Stomach (tissue), 9 donors: ENCODE results near the gene RC3H2. TPM values are rescaled to one million over a fixed set of nuclear protein-coding genes. Genes with fewer than 3 reads are reported as not detected.
A peak's percentile ranks its signal among the peaks of the same experiment; 100 is the strongest.

Experiments used
- DNase-seq, 2 donors: peaks; one replicate each; pipeline versions ENCODE4 v3.0.0 to v3.0.0-alpha.2; 2013 to 2019
- H3K27ac ChIP-seq, 5 donors: fragments of 200-600 bp in 4 of 5; sonication (generic) in 4 of 5; one replicate each; pipeline ENCODE4 v1.5.1; 2013 to 2019; ENCODE audit warnings: mild to moderate bottlenecking in 1 of 5, moderate library complexity in 1 of 5
- H3K27me3 ChIP-seq, 3 donors: fragments of 200-600 bp; sonication (generic); one replicate each; pipeline ENCODE4 v1.5.1; 2017 to 2019; ENCODE audit warnings: mixed run types in 1 of 3
- H3K36me3 ChIP-seq, 4 donors: fragments of 200-600 bp; sonication (generic); 1 replicate in 3 of 4; 2 replicates in 1 of 4; pipeline ENCODE4 v1.5.1; 2016 to 2019
- H3K4me1 ChIP-seq, 4 donors: fragments of 200-600 bp; sonication (generic); one replicate each; pipeline ENCODE4 v1.5.1; 2016 to 2019
- H3K4me3 ChIP-seq, 4 donors: fragments of 200-600 bp; sonication (generic) in 3 of 4; one replicate each; pipeline ENCODE4 v1.5.1; 2016 to 2019; ENCODE audit warnings: mild to moderate bottlenecking in 1 of 4
- H3K9me3 ChIP-seq, 4 donors: fragments of 200-600 bp; sonication (generic); one replicate each; pipeline ENCODE4 v1.5.1; 2016 to 2019
- CTCF ChIP-seq, 7 experiments: fragments of 450-650 bp in 4 of 7; fragments of 200-600 bp in 3 of 7; sonication (generic) in 3 of 7; IDR thresholded peaks; one replicate each; pipeline ENCODE4 v1.5.1; 2016 to 2019; ENCODE audit warnings: antibody characterized with exemption in 7 of 7, control low read depth in 2 of 7, mild to moderate bottlenecking in 1 of 7
- EP300 ChIP-seq: sonication (generic); formaldehyde crosslinking; IDR thresholded peaks from one replicate; pipeline ENCODE4 v1.6.1; 2017; ENCODE audit warnings: antibody characterized with exemption
- POLR2A ChIP-seq, 4 donors: fragments of 450-650 bp; IDR thresholded peaks; one replicate each; pipeline ENCODE4 v1.6.1; 2016; ENCODE audit warnings: antibody characterized with exemption in 4 of 4, control low read depth in 2 of 4, mild to moderate bottlenecking in 1 of 4, moderate library complexity in 1 of 4
- POLR2AphosphoS5 ChIP-seq, 3 donors: sonication (generic); formaldehyde crosslinking; IDR thresholded peaks; one replicate each; pipeline ENCODE4 v1.6.1; 2016; ENCODE audit warnings: antibody characterized with exemption in 3 of 3
- WGBS, 5 donors: extraction: QIAGEN DNeasy Blood & Tissue Kit in 3 of 5; methylation state at CpG; one replicate each; pipeline versions ENCODE4 v1.1.5 to v1.1.7; 2013 to 2018; 5-methylcytosine and 5-hydroxymethylcytosine counted together
- intact Hi-C: fragments of 100-400 bp; cut with DNase I; formaldehyde crosslinking; loops from one replicate; pipeline ENCODE4 v1.15.1; 2023; ENCODE audit warnings: low total_unique reads
- polyA plus RNA-seq, 3 donors: library from polyadenylated mRNA; stranded (reverse); fragments of 200-250 nt; gene quantifications; one replicate each; pipeline ENCODE4 v1.2.3, GENCODE V29; 2013
- total RNA-seq, 5 donors: library from RNA; depleted of rRNA; stranded (reverse); fragments of >200 nt; gene quantifications; one replicate each; pipeline versions ENCODE4 v1.1.0 to v1.2.3, GENCODE V29; 2014 to 2016
- donor health status: healthy with polysubstance abuse.
- donor health status: Bipolar disorder and iron deficiency.
- donor health status: healthy.

RC3H2 gene
- total and polyA plus RNA-seq, 8 donors: 5.8 to 66.3 (median 22.3) TPM

- H3K9me3 ChIP-seq: no peaks in the 10 kb centered on the region
- DNase-seq: no peak
- H3K27me3 ChIP-seq: no peaks in the 10 kb centered on the region
- intact Hi-C loops: no loop called here
- no peak overlapping the region for H3K27ac ChIP-seq
- H3K4me3 ChIP-seq: no peak overlapping the region
- no peaks in the 10 kb centered on the region for H3K36me3 ChIP-seq
- 77 to 86% (median 85%) methylated on average over 3 of the region's 3 CpGs for WGBS, 5 donors
- peaks cover 27 to 97% (median 60%) of the 10 kb centered on the region in 4 donors for H3K4me1 ChIP-seq
- TF ChIP-seq POLR2AphosphoS5 (IDR thresholded peaks at IDR 0.05): no peak
- TF ChIP-seq EP300: no peak
- no peak for TF ChIP-seq POLR2A (IDR thresholded peaks at IDR 0.05)
- no peak for TF ChIP-seq CTCF (IDR thresholded peaks at IDR 0.05)
These were observed 45.1 kb upstream of the RC3H2 start for GRCh38 chr9:122950263-122950662.

- peaks cover 31 to 97% (median 60%) of the 10 kb centered on the region in 4 donors for H3K4me1 ChIP-seq
- intact Hi-C loops: no loop called here
- H3K27ac ChIP-seq: no peak overlapping the region
- 75 to 96% (median 82%) methylated on average over 1 of the region's 1 CpG for WGBS, 5 donors
- no peak for TF ChIP-seq EP300
- no peak for TF ChIP-seq POLR2AphosphoS5 (IDR thresholded peaks at IDR 0.05)
- no peak for TF ChIP-seq POLR2A (IDR thresholded peaks at IDR 0.05)
- TF ChIP-seq CTCF (IDR thresholded peaks at IDR 0.05): no peak
- H3K27me3 ChIP-seq: no peaks in the 10 kb centered on the region
- H3K9me3 ChIP-seq: no peaks in the 10 kb centered on the region
- no peak overlapping the region for H3K4me3 ChIP-seq
- peak in 1 of 2 donors; percentile 55 for DNase-seq
- no peaks in the 10 kb centered on the region for H3K36me3 ChIP-seq
These were observed 44.5 kb upstream of the RC3H2 start for GRCh38 chr9:122949696-122950095.

- H3K27ac ChIP-seq: peak overlapping the region in 3 of 5 donors; percentile 11 to 63 (median 37)
- TF ChIP-seq CTCF (IDR thresholded peaks at IDR 0.05): no peak
- TF ChIP-seq EP300: no peak
- TF ChIP-seq POLR2A (IDR thresholded peaks at IDR 0.05): no peak
- TF ChIP-seq POLR2AphosphoS5 (IDR thresholded peaks at IDR 0.05): no peak
- peaks cover 0 to 5% (median 0%) of the 10 kb centered on the region in 4 donors for H3K36me3 ChIP-seq
- peaks cover 20 to 97% (median 57%) of the 10 kb centered on the region in 4 donors for H3K4me1 ChIP-seq
- DNase-seq: no peak
- peak overlapping the region in 1 of 4 donors; percentile 18 for H3K4me3 ChIP-seq
- no peaks in the 10 kb centered on the region for H3K9me3 ChIP-seq
- intact Hi-C loops: no loop called here
- 48 to 81% (median 58%) methylated on average over 3 of the region's 3 CpGs for WGBS, 5 donors
- no peaks in the 10 kb centered on the region for H3K27me3 ChIP-seq
These were observed 43.2 kb upstream of the RC3H2 start for GRCh38 chr9:122948313-122948712.

- intact Hi-C loops: no loop called here
- no peaks in the 10 kb centered on the region for H3K9me3 ChIP-seq
- H3K27ac ChIP-seq: peak overlapping the region in 4 of 5 donors; percentile 37 to 73 (median 51)
- WGBS, 5 donors: 24 to 34% (median 30%) methylated on average over 1 of the region's 1 CpG
- H3K27me3 ChIP-seq: no peaks in the 10 kb centered on the region
- peaks cover 28 to 99% (median 70%) of the 10 kb centered on the region in 4 donors for H3K4me1 ChIP-seq
- no peak for TF ChIP-seq CTCF (IDR thresholded peaks at IDR 0.05)
- TF ChIP-seq POLR2A (IDR thresholded peaks at IDR 0.05): no peak
- TF ChIP-seq POLR2AphosphoS5 (IDR thresholded peaks at IDR 0.05): no peak
- TF ChIP-seq EP300: no peak
- no peak overlapping the region for H3K4me3 ChIP-seq
- peak in 1 of 2 donors; percentile 35 for DNase-seq
- peaks cover 0 to 5% (median 0%) of the 10 kb centered on the region in 4 donors for H3K36me3 ChIP-seq
These were observed 41.4 kb upstream of the RC3H2 start for GRCh38 chr9:122946461-122947005.
